Suprapubic skin (tissue), 3 donors: ENCODE measurements around the gene FANK1.

Experiments used
- CTCF ChIP-seq, 2 donors: fragments of 200-600 bp in 1 of 2; fragments of 450-650 bp in 1 of 2; sonication (generic) in 1 of 2; IDR thresholded peaks; one replicate each; pipeline ENCODE4 v1.5.1; 2016 to 2019; ENCODE audit warnings: antibody characterized with exemption in 2 of 2, mild to moderate bottlenecking in 1 of 2, moderate library complexity in 1 of 2
- EP300 ChIP-seq: sonication (generic); formaldehyde crosslinking; IDR thresholded peaks from one replicate; pipeline ENCODE4 v1.6.1; 2017; ENCODE audit warnings: antibody characterized with exemption

GRCh38 chr10:125991392-125991791, 95.0 kb downstream of the FANK1 start:
- TF ChIP-seq EP300, result no peak
- TF ChIP-seq CTCF (IDR thresholded peaks at IDR 0.05), result no peak
